ENCODE measurements around the gene NRL. TPM values are rescaled to one million over a fixed set of nuclear protein-coding genes. Genes with fewer than 3 reads are reported as not detected.
A peak's percentile ranks its signal among the peaks of the same experiment; 100 is the strongest.

The NRL gene
- total and polyA plus RNA-seq, 10 of the 15 experiments (the other 5 are each of a cell fraction or from before 2014, with no cell fraction given): 0.11 to 4.4 (median 2.2) TPM

- TF ChIP-seq ZBTB33 (IDR thresholded peaks at IDR 0.05) (no peak), PAX5 (IDR thresholded peaks at IDR 0.05; ENCODE audit: borderline replicate concordance, low read depth, low read length) (no peak), IRF3 (IDR thresholded peaks at IDR 0.05) (no peak), TBL1XR1 (IDR thresholded peaks at IDR 0.05; ENCODE audit: low read depth, low read length) (no peak), IKZF2 (IDR thresholded peaks at IDR 0.05) (peak in 1 of 2 experiments; percentile 17; a peak in 1 of 4 replicates), DPF2 (IDR thresholded peaks at IDR 0.05) (no peak), MEF2B (IDR thresholded peaks at IDR 0.05; ENCODE audit: partially characterized antibody, poor library complexity, severe bottlenecking) (no peak), RUNX3 (IDR thresholded peaks at IDR 0.05; ENCODE audit: low read length) (no peak), USF1 (IDR thresholded peaks at IDR 0.05; ENCODE audit: borderline replicate concordance, extremely low read length, insufficient read depth, low read depth, low read length) (no peak), IKZF1 (conservative IDR thresholded peaks at IDR 0.05) (no peak), USF2 (IDR thresholded peaks at IDR 0.05; ENCODE audit: borderline replicate concordance, low read depth, low read length) (no peak), ZNF274 (IDR thresholded peaks at IDR 0.05; ENCODE audit: insufficient read depth, insufficient read length) (no peak), NFXL1 (IDR thresholded peaks at IDR 0.05; ENCODE audit: borderline replicate concordance) (no peak), MTA2 (IDR thresholded peaks at IDR 0.05; ENCODE audit: low read depth) (0 out of 2 replicates have a peak, but pooled peaks have one; percentile 19), ZBTB11 (CRISPR knock-in tag; IDR thresholded peaks at IDR 0.05) (no peak)
Observed at GRCh38 chr14:24075485-24076301, 39.1 kb downstream of the NRL start (continued).

Measured in GM12878 (cell line).